Activated naive CD8-positive, alpha-beta T cell treated with anti-CD3 and anti-CD28 coated beads for 36 hours (primary cell): ENCODE results near the gene NXPH2. TPM values are rescaled to one million over a fixed set of nuclear protein-coding genes. Genes with fewer than 3 reads are reported as not detected.

ENCODE experiments used
- DNase-seq: peaks from one replicate; pipeline ENCODE4 v3.0.0; 2021
- H3K27ac Mint-ChIP-seq: one replicate; pipeline ENCODE4 v1.8.0; 2022; ENCODE audit warnings: mild to moderate bottlenecking, moderate library complexity, mixed read lengths
- H3K27me3 Mint-ChIP-seq: one replicate; pipeline ENCODE4 v1.8.0; 2022; ENCODE audit warnings: mild to moderate bottlenecking, mixed read lengths
- H3K36me3 Mint-ChIP-seq: one replicate; pipeline ENCODE4 v1.8.0; 2021; ENCODE audit warnings: mild to moderate bottlenecking, mixed read lengths
- H3K4me1 Mint-ChIP-seq: one replicate; pipeline ENCODE4 v1.8.0; 2021; ENCODE audit warnings: mixed read lengths
- H3K4me3 Mint-ChIP-seq: one replicate; pipeline ENCODE4 v1.8.0; 2022; ENCODE audit warnings: mild to moderate bottlenecking, moderate library complexity, mixed read lengths
- H3K9me3 Mint-ChIP-seq: one replicate; pipeline ENCODE4 v1.8.0; 2022; ENCODE audit warnings: mixed read lengths
- total RNA-seq, 2 experiments: library from RNA; stranded (reverse); gene quantifications; one replicate each; pipeline ENCODE4 v1.2.3, GENCODE V29; 2021

NXPH2 gene
- total RNA-seq: not detected

DNA sequence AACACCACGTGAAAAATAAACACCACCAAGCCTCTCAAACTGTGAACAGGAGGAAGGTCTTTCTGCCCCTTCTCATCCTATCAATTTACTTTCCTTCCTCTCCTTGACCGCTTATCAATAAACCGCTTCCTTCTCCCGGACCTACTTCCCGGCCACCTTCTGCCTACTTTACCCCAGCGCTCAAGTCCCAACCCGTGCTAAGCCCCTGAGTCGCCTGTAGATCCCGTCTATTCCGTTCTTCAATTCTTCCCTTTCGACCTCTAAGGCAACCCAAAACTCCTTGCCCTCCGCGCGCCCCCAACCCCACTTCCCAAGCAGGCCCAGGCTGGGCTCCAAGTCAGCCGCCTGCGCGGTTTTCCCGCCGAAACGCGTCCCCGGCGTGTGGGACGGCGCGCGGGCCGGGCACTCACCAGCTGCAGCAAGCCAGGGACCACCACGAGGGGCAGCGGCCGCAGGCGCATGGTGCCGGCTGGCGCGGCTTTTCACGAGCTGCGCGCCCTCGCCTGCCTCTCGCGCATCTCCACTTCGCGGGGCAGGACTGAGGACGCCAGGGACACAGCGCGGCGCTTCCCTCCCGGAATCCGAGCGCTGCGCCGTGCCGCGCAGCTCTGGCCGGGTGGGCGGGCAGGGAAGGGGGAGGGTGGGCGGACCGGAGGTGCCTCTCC, at the start of gene NXPH2:
NXPH2 (minus strand) TSS at position 610 of the 665 bp plus-strand sequence; CDS start at position 461, 149 bp downstream.
- Mint-ChIP-seq H3K36me3 (no peaks in the 10 kb centered on the region), H3K4me3 (peak within 1 kb of the TSS; percentile 6), H3K27ac (no peak within 1 kb of the TSS), H3K27me3 (peaks cover 51% of the 10 kb centered on the region), H3K4me1 (peaks cover 4% of the 10 kb centered on the region), H3K9me3 (no peaks in the 10 kb centered on the region)
- DNase-seq: no peak

DNA sequence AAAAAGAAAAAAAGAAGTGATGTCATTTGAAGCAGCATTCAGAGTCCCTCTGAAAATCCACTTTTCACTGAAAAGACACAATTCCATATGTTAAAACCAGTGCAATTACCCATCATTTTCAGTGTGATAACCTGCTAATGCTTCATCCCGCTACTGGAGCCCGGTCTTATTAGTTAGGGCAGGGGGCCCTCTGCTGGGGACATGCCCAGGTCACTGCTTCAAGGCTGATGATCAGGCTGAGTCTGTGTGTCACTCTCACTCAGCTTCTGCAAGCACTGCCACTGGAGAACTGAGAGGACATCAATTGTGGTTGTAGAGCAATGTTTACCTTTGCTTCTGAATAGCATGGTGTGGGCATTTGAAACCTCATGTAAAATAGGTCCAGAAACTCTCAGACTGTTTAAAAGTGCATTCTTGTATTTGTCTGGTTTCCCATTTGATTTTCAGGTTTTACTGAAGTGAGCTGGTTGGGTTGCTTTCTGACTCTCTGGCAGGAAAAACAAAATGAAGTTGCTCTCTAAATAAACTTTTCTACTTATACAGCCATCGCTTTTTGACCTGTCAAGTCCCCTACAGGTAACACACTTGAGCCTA, 49.2 kb upstream of the NXPH2 start:
- DNase-seq: peak; percentile 18
- Mint-ChIP-seq H3K36me3 (no peaks in the 10 kb centered on the region), H3K4me3 (no peak overlapping the region), H3K27me3 (peaks cover 12% of the 10 kb centered on the region), H3K9me3 (no peaks in the 10 kb centered on the region), H3K27ac (no peak overlapping the region), H3K4me1 (no peaks in the 10 kb centered on the region)

DNA sequence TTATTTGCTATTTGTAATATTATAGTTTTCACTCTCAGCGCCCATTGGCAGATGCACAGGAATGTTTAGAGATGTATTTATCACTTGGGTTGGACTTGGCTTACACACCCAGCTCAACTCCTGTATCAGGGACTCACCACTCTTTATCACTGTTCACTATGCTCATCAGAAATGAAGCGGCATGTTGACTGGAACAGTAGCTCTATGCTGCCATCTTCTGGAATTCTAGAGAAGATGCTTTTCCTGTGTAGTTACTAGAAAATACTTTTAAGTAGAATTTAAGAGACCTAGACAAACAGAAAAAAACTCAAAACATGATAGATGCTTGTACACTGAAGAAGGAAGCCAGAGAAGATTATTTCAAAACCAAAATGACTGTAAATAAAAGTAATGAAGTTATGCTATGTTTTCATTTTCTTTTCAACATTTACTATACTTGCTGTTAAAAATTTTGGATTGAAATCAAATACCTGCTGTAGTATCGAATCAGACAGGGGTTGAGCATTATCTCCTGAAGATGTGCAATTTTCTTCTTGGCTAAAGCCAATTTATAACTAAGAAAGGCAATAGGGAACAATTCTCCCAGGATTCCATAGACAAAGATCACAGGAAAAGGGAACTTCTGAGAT, 47.4 kb upstream of the NXPH2 start:
- H3K9me3 Mint-ChIP-seq: no peaks in the 10 kb centered on the region
- H3K36me3 Mint-ChIP-seq: no peaks in the 10 kb centered on the region
- H3K27ac Mint-ChIP-seq: no peak overlapping the region
- no peaks in the 10 kb centered on the region for H3K4me1 Mint-ChIP-seq
- H3K27me3 Mint-ChIP-seq: peaks cover 9% of the 10 kb centered on the region
- DNase-seq: no peak
- H3K4me3 Mint-ChIP-seq: no peak overlapping the region

GRCh38 chr2:138823666-138824065, 43.5 kb upstream of the NXPH2 start:
- Mint-ChIP-seq H3K9me3 (no peaks in the 10 kb centered on the region), H3K36me3 (no peaks in the 10 kb centered on the region), H3K27me3 (peaks cover 9% of the 10 kb centered on the region), H3K4me1 (no peaks in the 10 kb centered on the region), H3K4me3 (no peak overlapping the region), H3K27ac (no peak overlapping the region)
- no peak for DNase-seq

DNA sequence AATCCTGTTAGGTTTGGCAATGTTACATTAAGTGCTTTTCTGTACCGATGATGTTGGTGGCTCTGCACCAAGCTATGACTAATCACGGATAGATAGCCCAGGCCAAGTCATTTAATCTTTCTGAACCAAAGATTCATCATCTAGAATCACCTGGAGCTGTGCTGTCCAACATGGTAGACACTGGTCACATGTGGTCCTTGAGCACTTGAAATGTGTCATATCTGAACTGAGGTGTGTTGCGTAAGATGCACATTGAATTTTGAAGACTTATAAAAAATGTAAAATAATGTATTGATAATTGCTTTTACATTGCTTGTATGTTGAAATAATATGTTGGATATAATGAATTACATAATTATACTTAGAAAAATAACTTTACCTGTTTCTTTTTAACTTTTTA, 39.8 kb upstream of the NXPH2 start:
- Mint-ChIP-seq H3K27me3 (no peaks in the 10 kb centered on the region), H3K4me3 (no peak overlapping the region), H3K27ac (no peak overlapping the region), H3K36me3 (no peaks in the 10 kb centered on the region), H3K4me1 (no peaks in the 10 kb centered on the region), H3K9me3 (no peaks in the 10 kb centered on the region)
- no peak for DNase-seq

GRCh38 chr2:138818556-138818955, 38.4 kb upstream of the NXPH2 start:
- H3K9me3 Mint-ChIP-seq: no peaks in the 10 kb centered on the region
- H3K27me3 Mint-ChIP-seq: no peaks in the 10 kb centered on the region
- H3K27ac Mint-ChIP-seq: no peak overlapping the region
- H3K36me3 Mint-ChIP-seq: no peaks in the 10 kb centered on the region
- DNase-seq: no peak
- H3K4me1 Mint-ChIP-seq: no peaks in the 10 kb centered on the region
- no peak overlapping the region for H3K4me3 Mint-ChIP-seq

DNA sequence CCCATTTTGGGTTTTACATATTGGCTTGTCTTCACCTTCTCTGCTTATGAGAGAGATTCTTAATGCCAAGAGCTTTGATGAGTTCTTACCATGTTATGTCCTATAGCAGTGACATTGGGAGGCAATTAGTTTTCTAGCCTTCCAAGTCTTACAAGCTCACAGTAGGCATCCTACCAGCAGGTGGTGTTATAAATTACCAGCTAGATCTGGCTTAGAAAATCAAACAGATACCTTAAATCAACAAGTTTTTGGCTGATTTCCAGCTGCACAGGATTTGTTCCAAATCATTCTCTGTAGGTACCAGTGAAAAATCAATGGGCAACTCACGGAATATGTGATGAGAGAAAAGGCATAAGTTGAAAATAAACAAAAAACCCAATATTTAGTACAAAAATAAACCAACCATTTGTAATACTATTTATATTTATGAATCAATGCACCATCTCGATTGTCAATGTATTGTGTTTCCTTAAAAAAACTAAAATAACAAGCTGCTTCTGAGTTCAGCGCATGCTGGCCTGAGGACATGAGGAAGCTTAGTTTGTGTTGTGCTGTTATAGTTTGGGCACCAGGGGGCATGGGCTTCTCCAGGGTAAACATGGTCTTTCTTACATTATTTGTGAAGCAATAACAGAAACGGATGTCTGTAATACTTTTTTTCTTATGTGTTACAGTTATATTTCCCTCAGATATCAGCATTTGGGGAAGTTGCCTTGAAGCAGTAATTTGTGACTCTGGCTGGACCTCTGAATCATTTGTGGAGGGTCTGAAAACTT, 34.1 kb upstream of the NXPH2 start:
- no peaks in the 10 kb centered on the region for H3K9me3 Mint-ChIP-seq
- no peak overlapping the region for H3K27ac Mint-ChIP-seq
- peaks cover 14% of the 10 kb centered on the region for H3K27me3 Mint-ChIP-seq
- H3K4me1 Mint-ChIP-seq: no peaks in the 10 kb centered on the region
- H3K36me3 Mint-ChIP-seq: no peaks in the 10 kb centered on the region
- DNase-seq: no peak
- H3K4me3 Mint-ChIP-seq: no peak overlapping the region

GRCh38 chr2:138811431-138811830, 31.2 kb upstream of the NXPH2 start:
- Mint-ChIP-seq H3K4me3 (no peak overlapping the region), H3K27ac (no peak overlapping the region), H3K36me3 (no peaks in the 10 kb centered on the region), H3K4me1 (no peaks in the 10 kb centered on the region), H3K27me3 (peaks cover 14% of the 10 kb centered on the region), H3K9me3 (no peaks in the 10 kb centered on the region)
- no peak for DNase-seq

DNA sequence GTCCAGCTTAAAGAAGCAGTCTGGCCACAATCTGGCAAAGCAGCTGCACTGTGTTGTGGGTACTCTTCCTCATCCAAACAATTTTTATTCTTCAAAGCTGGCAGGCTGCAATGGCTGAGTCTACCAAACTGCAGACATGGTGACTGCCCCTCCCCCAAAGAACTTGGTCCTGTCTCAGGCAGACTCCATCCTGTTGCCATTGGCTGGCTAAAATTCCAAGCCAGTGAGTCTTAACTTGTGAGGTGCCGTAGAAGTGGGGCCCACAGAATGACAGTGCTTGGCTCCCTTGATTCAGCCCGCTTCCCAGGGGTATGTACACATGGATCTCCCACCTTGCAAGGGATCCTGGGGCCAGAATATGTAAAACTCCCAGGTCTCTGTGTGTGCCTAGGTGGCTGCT, 14.5 kb upstream of the NXPH2 start:
- no peak overlapping the region for H3K27ac Mint-ChIP-seq
- no peak for DNase-seq
- peaks cover 5% of the 10 kb centered on the region for H3K9me3 Mint-ChIP-seq
- H3K4me3 Mint-ChIP-seq: no peak overlapping the region
- peaks cover 34% of the 10 kb centered on the region for H3K27me3 Mint-ChIP-seq
- no peaks in the 10 kb centered on the region for H3K36me3 Mint-ChIP-seq
- no peaks in the 10 kb centered on the region for H3K4me1 Mint-ChIP-seq

- Mint-ChIP-seq H3K4me3 (no peak overlapping the region), H3K27ac (no peak overlapping the region), H3K36me3 (no peaks in the 10 kb centered on the region), H3K27me3 (peaks cover 25% of the 10 kb centered on the region), H3K4me1 (no peaks in the 10 kb centered on the region), H3K9me3 (no peaks in the 10 kb centered on the region)
- no peak for DNase-seq
Observed at GRCh38 chr2:138787053-138787666, 7.0 kb upstream of the NXPH2 start.

DNA sequence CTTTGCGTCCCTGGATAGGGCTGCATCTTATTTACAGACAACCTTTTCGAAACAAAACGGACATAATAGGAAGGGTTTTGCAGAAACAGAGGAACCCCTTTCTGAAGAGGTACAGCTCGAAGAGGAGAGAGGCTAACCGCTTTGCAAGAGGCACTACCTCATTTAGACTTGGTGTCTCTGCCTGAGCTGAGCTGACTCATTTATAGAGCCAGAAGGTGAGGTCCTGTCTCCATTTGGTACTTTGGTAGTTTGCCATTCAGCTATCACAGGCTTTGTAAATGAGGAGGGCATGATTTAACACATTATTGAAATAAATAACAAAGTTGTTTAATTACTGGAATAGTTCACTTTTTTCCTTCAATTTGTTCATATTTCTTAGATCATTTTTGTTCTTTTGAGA, 2.2 kb upstream of the NXPH2 start:
- H3K36me3 Mint-ChIP-seq: no peaks in the 10 kb centered on the region
- peaks cover 48% of the 10 kb centered on the region for H3K27me3 Mint-ChIP-seq
- no peaks in the 10 kb centered on the region for H3K9me3 Mint-ChIP-seq
- H3K27ac Mint-ChIP-seq: no peak overlapping the region
- peaks cover 4% of the 10 kb centered on the region for H3K4me1 Mint-ChIP-seq
- H3K4me3 Mint-ChIP-seq: no peak overlapping the region
- no peak for DNase-seq

DNA sequence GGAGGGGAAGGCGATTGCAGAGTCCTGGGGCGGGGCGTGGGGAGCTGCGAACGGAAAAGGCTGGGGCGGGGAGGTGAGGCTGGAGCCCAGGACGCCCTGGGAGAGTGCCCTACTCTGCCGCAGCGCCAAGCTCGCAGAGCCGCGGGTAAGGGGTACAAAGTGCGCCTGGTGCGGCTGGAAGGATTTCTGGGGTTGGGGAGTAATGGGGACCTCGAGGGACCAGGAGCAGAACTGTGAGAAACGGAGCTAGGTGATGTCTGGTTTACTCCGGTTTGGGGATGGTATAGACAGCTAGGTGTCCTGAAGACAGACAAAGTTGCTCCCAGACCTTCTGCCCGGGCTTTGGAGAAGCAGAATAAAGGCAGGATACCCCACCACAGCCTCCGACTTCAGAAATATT, 718 bp upstream of the NXPH2 start:
- no peaks in the 10 kb centered on the region for H3K9me3 Mint-ChIP-seq
- H3K36me3 Mint-ChIP-seq: no peaks in the 10 kb centered on the region
- H3K27ac Mint-ChIP-seq: no peak overlapping the region
- H3K4me1 Mint-ChIP-seq: peaks cover 4% of the 10 kb centered on the region
- H3K27me3 Mint-ChIP-seq: peaks cover 51% of the 10 kb centered on the region
- no peak overlapping the region for H3K4me3 Mint-ChIP-seq
- no peak for DNase-seq

DNA sequence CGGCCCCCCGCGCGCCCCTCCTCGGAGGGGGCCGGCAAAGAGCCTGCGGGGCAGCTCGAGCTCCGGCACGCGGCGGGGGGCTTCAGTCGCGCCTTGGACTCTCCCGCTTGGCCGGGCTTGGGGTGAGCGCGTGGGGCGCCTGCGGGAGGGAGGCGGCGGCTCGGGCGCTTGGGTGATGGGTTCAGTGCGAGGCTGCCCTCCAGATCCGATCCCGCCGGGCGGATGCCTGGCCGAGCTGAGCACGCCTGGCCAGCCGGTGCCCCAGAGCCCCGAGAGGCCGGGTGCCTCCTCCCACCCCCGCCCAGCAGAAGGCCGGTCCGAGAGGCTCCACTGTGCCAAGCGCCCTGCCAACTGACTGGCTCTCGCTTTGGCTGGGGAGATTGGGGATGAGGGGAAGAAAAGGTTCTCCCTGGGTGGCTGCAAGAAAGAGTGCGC, 273 bp upstream of the NXPH2 start:
- Mint-ChIP-seq H3K4me1 (peaks cover 4% of the 10 kb centered on the region), H3K27ac (no peak overlapping the region), H3K4me3 (no peak overlapping the region), H3K9me3 (no peaks in the 10 kb centered on the region), H3K36me3 (no peaks in the 10 kb centered on the region), H3K27me3 (peaks cover 51% of the 10 kb centered on the region)
- DNase-seq: no peak

DNA sequence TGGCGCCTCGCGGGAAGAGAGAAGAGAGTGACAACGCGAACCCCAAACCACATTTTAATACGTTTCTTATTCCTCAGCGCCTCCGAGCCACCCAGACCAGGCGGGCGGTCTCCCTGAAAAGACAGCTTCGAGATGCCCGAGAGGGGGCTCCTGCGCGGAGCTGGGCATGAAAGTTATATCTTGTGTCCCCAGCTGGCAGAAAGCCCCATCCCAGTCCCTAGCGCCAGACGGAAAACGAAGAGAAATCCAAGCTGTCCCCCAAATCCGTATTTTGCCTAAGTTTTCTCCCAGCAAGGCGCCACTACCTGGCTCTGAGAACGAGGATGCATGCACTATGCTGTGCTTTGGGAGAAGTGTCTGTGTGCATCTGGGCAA, 797 bp downstream of the NXPH2 start:
- Mint-ChIP-seq H3K4me1 (peaks cover 4% of the 10 kb centered on the region), H3K36me3 (no peaks in the 10 kb centered on the region), H3K27me3 (peaks cover 55% of the 10 kb centered on the region), H3K27ac (no peak overlapping the region), H3K4me3 (peak overlapping the region; percentile 6), H3K9me3 (no peaks in the 10 kb centered on the region)
- no peak for DNase-seq

DNA sequence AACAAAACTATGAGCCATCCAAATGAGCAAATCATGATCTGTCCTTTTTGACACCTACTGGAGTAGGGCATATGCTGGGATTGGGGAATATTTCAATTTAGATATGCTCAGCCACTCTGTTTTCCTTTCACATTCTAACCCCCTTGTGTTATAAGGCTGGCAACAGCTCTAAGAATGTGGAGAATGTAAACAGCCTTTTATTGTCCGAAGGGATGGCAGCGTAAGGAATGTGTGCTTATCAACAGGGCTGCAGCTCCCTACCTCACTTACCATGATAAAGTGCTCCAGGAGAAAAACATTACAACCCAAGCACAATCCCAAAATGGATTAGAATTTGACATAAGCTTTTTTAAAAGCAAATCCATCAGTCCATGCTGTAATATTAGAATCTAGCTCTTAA, 2.2 kb downstream of the NXPH2 start:
- Mint-ChIP-seq H3K4me3 (no peak overlapping the region), H3K4me1 (peaks cover 4% of the 10 kb centered on the region), H3K27me3 (peaks cover 51% of the 10 kb centered on the region), H3K9me3 (no peaks in the 10 kb centered on the region), H3K36me3 (no peaks in the 10 kb centered on the region), H3K27ac (no peak overlapping the region)
- no peak for DNase-seq
